Endothelial cell of umbilical vein (primary cell): ENCODE results near the gene PLXNB2. TPM values are rescaled to one million over a fixed set of nuclear protein-coding genes. Genes with fewer than 3 reads are reported as not detected.

Experiments
- BruUV-seq: library from RNA; stranded (reverse); fragments of 400-500 nt; replicated peaks from 2 replicates; lab custom pipeline; 2021; lab: Mats Ljungman, UMichigan
- CTCF ChIA-PET: fragments of 300-600, 350-600 bp; sonication (Branson Sonifier 250); formaldehyde crosslinking; loops from one replicate; lab custom pipeline; 2021; ENCODE audit warnings: antibody characterized with exemption, inconsistent platforms; lab: Charles Lee
- POLR2A ChIA-PET: fragments of 300-600, 350-600 bp; sonication (Branson Sonifier 250); formaldehyde crosslinking; loops from one replicate; lab custom pipeline; 2021; ENCODE audit warnings: antibody characterized with exemption, inconsistent platforms; lab: Charles Lee
- DNase-seq: peaks from one replicate; pipeline ENCODE4 v3.0.0-alpha.2; 2011; ENCODE audit warnings: low read depth, low spot score
- FAIRE-seq: peaks from 2 replicates; lab custom pipeline; 2011; peaks lifted over from hg19 to GRCh38; lab: Jason Lieb, UNC
- H2AFZ ChIP-seq: 2 replicates; pipeline ENCODE4 v1.6.0; 2012; ENCODE audit warnings: low read depth, low read length, control low read depth, inconsistent platforms
- H3K27ac ChIP-seq: 2 replicates; pipeline ENCODE4 v1.5.1; 2011; ENCODE audit warnings: low read depth, mild to moderate bottlenecking, control low read depth, low read length, moderate library complexity; ENCODE audit not compliant: insufficient read depth
- H3K27me3 ChIP-seq, 2 experiments: 2 replicates each; pipeline versions ENCODE4 v1.6.0 to v1.6.1; 2011; ENCODE audit warnings: low read length in 2 of 2, mixed read lengths in 1 of 2; ENCODE audit not compliant: control insufficient read depth in 2 of 2, insufficient read depth in 2 of 2
- H3K36me3 ChIP-seq, 2 experiments: 2 replicates in 1 of 2; 3 replicates in 1 of 2; pipeline ENCODE4 v1.5.1; 2011; ENCODE audit warnings: low read length in 2 of 2, mild to moderate bottlenecking in 1 of 2, moderate library complexity in 1 of 2; ENCODE audit not compliant: control insufficient read depth in 2 of 2, insufficient read depth in 2 of 2; ENCODE audit errors: extremely low read depth in 1 of 2
- H3K4me1 ChIP-seq: 3 replicates; pipeline ENCODE4 v1.5.1; 2011; ENCODE audit warnings: mild to moderate bottlenecking, low read length; ENCODE audit not compliant: control insufficient read depth, insufficient read depth; ENCODE audit errors: extremely low read depth
- H3K4me2 ChIP-seq: 2 replicates; pipeline ENCODE4 v1.6.1; 2011; ENCODE audit warnings: low read length, control low read depth, mixed read lengths; ENCODE audit not compliant: insufficient read depth
- H3K4me3 ChIP-seq, 3 experiments: fragments of 200-600 bp in 1 of 3; sonication (generic), shearing (Covaris generic) in 1 of 3; replicated peaks in 1 of 3; 2 replicates each; pipeline ENCODE4 v1.5.1; 2011 to 2016; ENCODE audit warnings: control low read depth in 3 of 3, low read length in 3 of 3, mild to moderate bottlenecking in 2 of 3, inconsistent platforms in 1 of 3, low read depth in 1 of 3, moderate library complexity in 1 of 3; ENCODE audit not compliant: insufficient read depth in 1 of 3
- H3K79me2 ChIP-seq: 2 replicates; pipeline ENCODE4 v1.6.0; 2012; ENCODE audit warnings: low read length, inconsistent platforms; ENCODE audit not compliant: control insufficient read depth, insufficient read depth
- H3K9ac ChIP-seq: replicated peaks from 2 replicates; pipeline ENCODE3; 2011; ENCODE audit warnings: low read length, control low read depth; ENCODE audit not compliant: insufficient read depth; ENCODE audit errors: extremely low read depth
- H3K9me1 ChIP-seq: replicated peaks from 3 replicates; pipeline ENCODE4 v1.6.0; 2011; ENCODE audit warnings: mild to moderate bottlenecking, low read length; ENCODE audit not compliant: control insufficient read depth, insufficient read depth; ENCODE audit errors: extremely low read depth
- H3K9me3 ChIP-seq: replicated peaks from 2 replicates; pipeline ENCODE4 v1.5.1; 2012; ENCODE audit warnings: low read length, inconsistent platforms; ENCODE audit not compliant: control insufficient read depth, insufficient read depth
- H4K20me1 ChIP-seq: replicated peaks from 2 replicates; pipeline ENCODE3; 2011; ENCODE audit warnings: mild to moderate bottlenecking, low read length; ENCODE audit not compliant: control insufficient read depth, insufficient read depth; ENCODE audit errors: extremely low read depth
- CTCF ChIP-seq, 2 donors: IDR thresholded peaks; 1 replicate in 1 of 2; 2 replicates in 1 of 2; pipeline ENCODE4 v1.5.1; 2011; ENCODE audit warnings: low read length in 2 of 2, mild to moderate bottlenecking in 2 of 2, moderate library complexity in 2 of 2, control low read depth in 1 of 2, inconsistent platforms in 1 of 2, low read depth in 1 of 2; ENCODE audit not compliant: insufficient read depth in 1 of 2; ENCODE audit errors: extremely low read depth in 1 of 2
- EZH2 ChIP-seq: IDR thresholded peaks from 2 replicates; pipeline ENCODE4 v1.6.1; 2012; ENCODE audit warnings: borderline replicate concordance, low read depth, mild to moderate bottlenecking, moderate library complexity, low read length, inconsistent platforms; ENCODE audit not compliant: severe bottlenecking
- FOS ChIP-seq: IDR thresholded peaks from 2 replicates; pipeline ENCODE4 v1.6.1; 2011; ENCODE audit warnings: mild to moderate bottlenecking, low read length, moderate library complexity, borderline replicate concordance; ENCODE audit not compliant: insufficient read depth
- GATA2 ChIP-seq: IDR thresholded peaks from 2 replicates; pipeline ENCODE4 v1.7.0; 2011; ENCODE audit warnings: low read depth, mild to moderate bottlenecking, moderate library complexity, mixed read lengths, low read length; ENCODE audit not compliant: insufficient read length, insufficient read depth
- JUN ChIP-seq: IDR thresholded peaks from 2 replicates; pipeline ENCODE4 v1.6.1; 2011; ENCODE audit warnings: borderline replicate concordance, low read depth; ENCODE audit not compliant: insufficient read length, insufficient read depth
- MAX ChIP-seq: IDR thresholded peaks from 2 replicates; pipeline ENCODE4 v1.6.1; 2011; ENCODE audit not compliant: insufficient read depth, insufficient read length
- MYC ChIP-seq: IDR thresholded peaks from one replicate; pipeline ENCODE4 v1.6.1; 2011; ENCODE audit warnings: mild to moderate bottlenecking, low read depth, low read length
- POLR2A ChIP-seq: IDR thresholded peaks from 2 replicates; pipeline ENCODE4 v1.6.1; 2012; ENCODE audit warnings: low read depth, mild to moderate bottlenecking, control low read depth, low read length
- POLR2AphosphoS5 ChIP-seq: IDR thresholded peaks from 2 replicates; pipeline ENCODE4 v1.6.1; 2012; ENCODE audit warnings: low read depth, mild to moderate bottlenecking, control low read depth, low read length, moderate library complexity; ENCODE audit not compliant: insufficient read depth
- dilution Hi-C: fragments of 300-500 bp; cut with MboI; formaldehyde crosslinking; loops from one replicate; pipeline ENCODE4 v1.15.0; 2019; ENCODE audit warnings: low sequenced_read_pairs; ENCODE audit not compliant: extremely low pct_ligation_motif_present
- intact Hi-C: fragments of 100-400 bp; cut with micrococcal nuclease; formaldehyde crosslinking; loops from one replicate; pipeline ENCODE4 v1.10.0; 2022
- polyA plus RNA-seq, 4 experiments: library from polyadenylated mRNA; depleted of rRNA in 3 of 4; stranded (reverse) in 3 of 4; unstranded in 1 of 4; fragments of >200 nt; gene quantifications; 2 replicates each; pipeline versions ENCODE4 v1.2.1 to v1.2.3, GENCODE V29; 2011 to 2012; ENCODE audit warnings: missing spikeins in 1 of 4
- total RNA-seq: library from RNA; stranded (reverse); gene quantifications from 2 replicates; pipeline ENCODE4 v1.2.3, GENCODE V29; 2021

The PLXNB2 gene
- total and polyA plus RNA-seq, 2 donors (not counting 3 experiments of a cell fraction or from before 2014, with no cell fraction given) = 82.3 to 139 TPM

GRCh38 chr22:50299785-50300619 lies 7.4 kb downstream of the PLXNB2 start:
- CTCF ChIA-PET = no interaction called here
- Histone ChIP-seq H3K4me1 (peaks cover 12% of the 10 kb centered on the region), H3K4me2 (no peak overlapping the region)

More at GRCh38 chr22:50299785-50300619, 7.4 kb downstream of the PLXNB2 start:
- FAIRE-seq (no peak), DNase-seq (no peak)
- Histone ChIP-seq H4K20me1 (no peaks in the 10 kb centered on the region), H3K4me3 (no peak overlapping the region), H3K27ac (no peak overlapping the region), H3K9me3 (no peaks in the 10 kb centered on the region), H3K9me1 (no peaks in the 10 kb centered on the region), H3K36me3 (peaks cover 0 to 5% of the 10 kb centered on the region in 2 experiments), H3K9ac (no peak overlapping the region), H3K27me3 (no peaks in the 10 kb centered on the region), H2AFZ (no peak overlapping the region), H3K79me2 (peaks cover 91% of the 10 kb centered on the region)
- dilution Hi-C loops (no loop called here), intact Hi-C loops (no loop called here)
- no TSS peak for BruUV-seq
- POLR2A ChIA-PET = no interaction called here
- TF ChIP-seq JUN (no peak), CTCF (IDR thresholded peaks at IDR 0.05; ENCODE audit: extremely low read depth in 1 of 2, insufficient read depth in 1 of 2, low read depth in 1 of 2, low read length in 2 of 2) (no peak), GATA2 (no peak), FOS (no peak), POLR2A (no peak), POLR2AphosphoS5 (no peak), MAX (no peak), MYC (no peak), EZH2 (no peak)
